ENCODE measurements around the gene NLRP6. TPM values are rescaled to one million over a fixed set of nuclear protein-coding genes. Genes with fewer than 3 reads are reported as not detected.
A peak's percentile ranks its signal among the peaks of the same experiment; 100 is the strongest.

NLRP6 gene
- total RNA-seq, 1 experiment from 2014 or later, result 0.55 TPM

DNA sequence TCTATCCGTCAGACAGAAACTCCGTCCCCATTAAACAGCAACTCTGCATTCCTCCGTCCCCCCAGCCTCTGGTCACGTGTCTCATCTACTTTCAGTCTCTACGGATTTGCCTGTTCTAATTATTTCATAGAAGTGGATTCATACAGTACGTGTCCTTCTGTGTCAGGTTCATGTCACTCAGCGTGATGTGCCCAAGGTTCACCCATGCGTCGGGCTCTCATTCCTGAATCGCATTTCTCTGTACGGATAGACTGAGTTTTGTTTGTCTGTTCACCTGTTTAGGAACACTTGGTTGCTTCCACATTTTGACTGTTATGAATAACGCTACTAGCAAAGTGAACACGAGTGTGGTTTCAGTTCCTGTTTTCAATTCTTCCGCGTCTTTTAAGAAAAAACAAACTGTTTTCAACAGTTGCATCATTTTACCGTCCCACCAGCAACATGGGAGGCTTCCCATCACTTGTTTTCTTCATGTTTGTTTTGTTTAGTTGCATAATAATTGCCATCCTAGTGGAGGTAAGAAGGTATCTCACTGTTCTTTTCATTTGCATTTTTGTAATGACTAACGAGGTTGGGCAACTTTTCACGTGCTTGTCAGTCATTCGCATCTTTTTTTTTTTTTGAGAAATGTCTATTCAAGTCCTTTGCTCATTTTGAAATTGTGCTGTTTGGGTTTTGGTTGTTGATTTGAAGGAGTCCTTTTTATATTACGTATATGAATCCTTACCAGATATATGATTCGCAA lies 8.9 kb upstream of the NLRP6 start:
- 0 out of 2 replicates have a peak overlapping the region, but pooled peaks have one; percentile 8 for H3K4me3 ChIP-seq (ENCODE audit: insufficient read depth, low read depth, low read length)
- no peaks in the 10 kb centered on the region for H3K36me3 ChIP-seq (replicated peaks; ENCODE audit: control insufficient read depth, insufficient read depth, low read length)
- peak; percentile 64 for DNase-seq
- no peaks in the 10 kb centered on the region for H3K27me3 ChIP-seq (ENCODE audit: control insufficient read depth, insufficient read depth, low read length)

DNA sequence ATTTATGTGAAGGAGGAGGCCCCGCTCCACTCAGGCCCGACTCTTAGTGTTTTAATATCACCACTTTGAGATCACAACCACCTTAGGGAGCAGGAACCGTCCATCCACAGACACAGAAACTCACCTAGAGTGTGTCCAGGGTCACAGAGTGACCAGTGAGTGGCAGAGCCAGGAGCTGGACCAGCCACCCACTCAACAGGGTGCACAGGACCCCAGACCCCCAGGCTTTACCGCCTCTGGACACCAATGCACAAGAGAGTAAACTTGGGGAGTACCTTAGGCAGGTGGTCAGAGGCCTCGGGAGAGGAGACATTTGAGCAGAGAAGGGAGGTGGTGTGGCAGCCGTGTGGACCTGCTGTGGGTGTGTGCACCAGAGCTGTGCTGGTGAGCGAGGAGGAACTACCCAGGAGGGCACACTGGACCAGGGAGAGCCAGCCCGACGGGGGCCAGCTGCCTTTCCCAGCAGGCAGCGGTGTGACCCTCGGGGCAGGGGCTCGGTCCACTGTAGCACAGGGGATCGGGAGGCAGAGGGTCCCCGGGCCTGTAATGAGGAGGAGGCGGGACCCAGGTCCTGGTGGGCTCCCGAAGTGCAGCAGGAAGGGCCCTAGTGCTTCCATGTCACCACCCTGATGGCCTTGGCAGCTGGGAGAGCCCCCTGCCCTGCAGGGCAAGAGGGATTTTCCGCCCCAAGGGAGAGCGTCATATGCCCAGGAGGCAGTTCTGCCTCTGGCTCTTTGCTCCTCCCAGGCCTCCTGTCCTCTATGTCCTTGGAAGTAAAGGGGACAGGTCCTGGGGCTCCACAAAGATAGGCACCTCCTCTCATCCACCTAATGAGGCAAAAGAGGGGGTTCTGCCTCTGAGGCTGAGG lies 7.5 kb upstream of the NLRP6 start:
- Histone ChIP-seq H3K27me3 (ENCODE audit: control insufficient read depth, insufficient read depth, low read length) (no peaks in the 10 kb centered on the region), H3K36me3 (replicated peaks; ENCODE audit: control insufficient read depth, insufficient read depth, low read length) (no peaks in the 10 kb centered on the region), H3K4me3 (ENCODE audit: insufficient read depth, low read depth, low read length) (no peak overlapping the region)
- DNase-seq, result peak; percentile 52

DNA sequence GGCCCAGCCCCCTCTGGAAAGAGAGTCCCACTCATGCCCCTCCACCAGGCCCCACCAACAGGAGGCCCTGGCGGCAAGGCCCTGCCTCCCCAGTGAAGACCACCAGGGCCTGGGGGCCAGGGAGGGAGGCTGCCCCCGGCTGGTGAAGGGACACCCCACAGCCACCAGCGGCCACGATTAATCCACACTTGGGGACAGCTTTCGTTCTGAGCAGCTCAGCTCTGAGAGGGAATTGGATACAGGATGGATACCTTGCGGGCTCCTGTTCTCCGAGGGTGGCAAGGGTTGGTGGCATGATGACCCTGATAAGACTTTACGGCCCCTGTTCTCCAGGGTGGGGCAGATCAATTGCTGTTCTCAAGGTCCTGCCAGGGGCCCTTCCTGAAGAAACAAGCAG lies 6.9 kb upstream of the NLRP6 start:
- Histone ChIP-seq H3K27me3 (ENCODE audit: control insufficient read depth, insufficient read depth, low read length) (no peaks in the 10 kb centered on the region), H3K4me3 (ENCODE audit: insufficient read depth, low read depth, low read length) (no peak overlapping the region), H3K36me3 (replicated peaks; ENCODE audit: control insufficient read depth, insufficient read depth, low read length) (no peaks in the 10 kb centered on the region)
- DNase-seq, result peak; percentile 47

DNA sequence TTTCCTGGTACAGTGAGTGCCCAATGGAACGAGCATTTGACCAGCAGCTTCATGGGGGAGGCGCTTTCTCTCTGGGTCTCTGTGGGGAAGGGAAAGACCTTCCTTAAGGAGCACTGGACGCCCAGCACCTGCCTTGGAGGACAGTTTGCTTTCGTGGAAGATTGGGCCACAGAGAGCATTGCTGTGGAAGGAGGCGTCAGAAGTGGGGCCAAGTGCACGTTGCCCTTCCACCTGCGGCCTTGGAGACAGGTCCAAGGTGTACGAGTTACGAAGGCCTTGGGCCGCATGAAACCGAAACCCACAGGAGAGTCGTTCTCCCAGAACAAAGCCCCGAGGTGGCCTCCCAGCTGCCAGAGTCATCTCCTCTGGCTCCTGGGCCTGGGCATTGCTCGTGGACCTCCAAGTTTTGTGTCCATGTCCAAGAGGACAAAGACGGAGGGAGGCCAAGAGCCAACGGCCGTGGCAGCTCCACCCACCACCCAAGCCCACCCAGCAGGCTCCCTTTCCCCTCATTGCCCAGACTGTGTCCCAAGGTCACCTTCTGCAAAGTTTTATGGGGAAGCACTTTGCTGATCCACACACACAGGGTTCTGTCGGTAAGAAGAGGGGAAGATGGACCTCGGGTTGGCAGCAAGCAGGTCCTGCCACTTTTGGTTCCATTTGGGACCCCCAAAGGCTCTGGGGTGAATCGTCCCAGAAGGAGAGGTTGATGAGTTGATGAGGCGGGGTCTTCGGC lies 5.8 kb upstream of the NLRP6 start:
- Histone ChIP-seq H3K27me3 (ENCODE audit: control insufficient read depth, insufficient read depth, low read length) (no peaks in the 10 kb centered on the region), H3K4me3 (ENCODE audit: insufficient read depth, low read depth, low read length) (no peak overlapping the region), H3K36me3 (replicated peaks; ENCODE audit: control insufficient read depth, insufficient read depth, low read length) (no peaks in the 10 kb centered on the region)
- DNase-seq, result peak; percentile 10

DNA sequence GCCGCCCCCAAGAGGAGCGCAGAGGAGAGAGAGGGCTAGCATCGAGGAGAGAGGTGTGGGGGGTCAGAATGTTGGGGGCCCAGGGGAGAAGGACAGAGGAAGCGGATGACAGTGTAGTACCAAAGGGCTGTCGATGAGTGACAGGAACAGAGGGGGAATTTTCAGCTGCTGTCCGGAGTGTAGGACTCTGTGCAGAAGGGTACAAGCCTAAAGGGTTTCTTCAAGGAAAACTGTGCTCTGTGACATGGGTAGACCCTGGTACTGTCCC lies 5.3 kb upstream of the NLRP6 start:
- no peaks in the 10 kb centered on the region for H3K27me3 ChIP-seq (ENCODE audit: control insufficient read depth, insufficient read depth, low read length)
- no peaks in the 10 kb centered on the region for H3K36me3 ChIP-seq (replicated peaks; ENCODE audit: control insufficient read depth, insufficient read depth, low read length)
- H3K4me3 ChIP-seq (ENCODE audit: insufficient read depth, low read depth, low read length), result no peak overlapping the region
- DNase-seq, result peak; percentile 14

DNA sequence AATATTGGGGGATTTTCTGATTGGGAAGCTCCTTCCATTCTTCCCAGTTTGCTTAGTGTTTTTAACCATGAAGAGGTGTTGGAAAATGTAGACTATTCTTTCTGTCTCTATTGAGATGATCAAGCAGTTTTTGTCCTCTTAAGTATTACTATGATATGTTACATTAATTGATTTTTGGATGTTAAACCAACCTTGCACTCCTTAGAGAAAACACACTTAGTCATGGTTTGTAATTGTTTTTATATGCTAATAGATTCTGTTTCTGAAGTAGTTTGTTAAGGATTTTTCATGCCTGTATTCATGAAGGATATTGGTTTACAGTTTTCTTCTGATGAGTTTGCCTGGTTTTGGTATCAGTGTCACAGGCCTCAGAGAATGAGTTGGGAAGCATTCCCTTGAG lies 2.0 kb upstream of the NLRP6 start:
- no peaks in the 10 kb centered on the region; the same call in 1 of the 2 replicates for H3K27me3 ChIP-seq (ENCODE audit: control insufficient read depth, insufficient read depth, low read length)
- no peaks in the 10 kb centered on the region for H3K36me3 ChIP-seq (replicated peaks; ENCODE audit: control insufficient read depth, insufficient read depth, low read length)
- DNase-seq, result no peak
- no peak overlapping the region for H3K4me3 ChIP-seq (ENCODE audit: insufficient read depth, low read depth, low read length)

DNA sequence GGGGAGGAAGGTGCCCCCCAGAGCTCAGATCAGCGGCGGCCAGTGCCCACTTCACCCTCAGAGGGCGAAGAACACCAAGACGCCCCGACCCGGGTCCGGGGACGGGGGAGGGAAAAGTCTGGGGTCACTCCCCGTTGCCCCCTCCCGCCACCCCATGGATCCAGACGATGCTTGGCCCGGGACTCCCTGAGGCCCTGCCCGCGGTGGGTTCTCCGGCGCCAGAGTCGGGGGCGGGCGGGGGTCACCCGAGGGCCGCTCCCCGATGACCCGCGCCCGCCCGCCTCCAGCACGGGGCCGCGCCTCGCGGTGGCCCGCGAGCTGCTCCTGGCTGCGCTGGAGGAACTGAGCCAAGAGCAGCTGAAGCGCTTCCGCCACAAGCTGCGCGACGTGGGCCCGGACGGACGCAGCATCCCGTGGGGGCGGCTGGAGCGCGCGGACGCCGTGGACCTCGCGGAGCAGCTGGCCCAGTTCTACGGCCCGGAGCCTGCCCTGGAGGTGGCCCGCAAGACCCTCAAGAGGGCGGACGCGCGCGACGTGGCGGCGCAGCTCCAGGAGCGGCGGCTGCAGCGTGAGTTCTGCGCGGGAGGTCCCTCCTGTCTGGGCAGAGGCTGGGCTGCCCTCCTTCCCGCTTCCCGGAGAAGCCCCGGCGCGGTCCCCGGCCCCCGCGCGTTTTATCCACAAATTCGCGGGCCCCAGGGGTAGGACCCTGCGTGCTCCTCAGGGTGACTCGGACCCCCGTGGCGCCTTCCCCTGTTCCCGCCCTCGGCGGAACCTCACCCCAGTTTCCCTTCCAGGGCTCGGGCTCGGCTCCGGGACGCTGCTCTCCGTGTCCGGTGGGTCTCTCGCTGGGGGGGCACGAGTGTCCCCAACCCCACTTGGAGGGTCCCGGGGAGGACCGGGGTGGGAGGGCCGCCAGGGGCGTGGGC lies 1.1 kb downstream of the NLRP6 start:
- peak; percentile 70 for DNase-seq
- no peaks in the 10 kb centered on the region; the same call in 1 of the 2 replicates for H3K27me3 ChIP-seq (ENCODE audit: control insufficient read depth, insufficient read depth, low read length)

DNA sequence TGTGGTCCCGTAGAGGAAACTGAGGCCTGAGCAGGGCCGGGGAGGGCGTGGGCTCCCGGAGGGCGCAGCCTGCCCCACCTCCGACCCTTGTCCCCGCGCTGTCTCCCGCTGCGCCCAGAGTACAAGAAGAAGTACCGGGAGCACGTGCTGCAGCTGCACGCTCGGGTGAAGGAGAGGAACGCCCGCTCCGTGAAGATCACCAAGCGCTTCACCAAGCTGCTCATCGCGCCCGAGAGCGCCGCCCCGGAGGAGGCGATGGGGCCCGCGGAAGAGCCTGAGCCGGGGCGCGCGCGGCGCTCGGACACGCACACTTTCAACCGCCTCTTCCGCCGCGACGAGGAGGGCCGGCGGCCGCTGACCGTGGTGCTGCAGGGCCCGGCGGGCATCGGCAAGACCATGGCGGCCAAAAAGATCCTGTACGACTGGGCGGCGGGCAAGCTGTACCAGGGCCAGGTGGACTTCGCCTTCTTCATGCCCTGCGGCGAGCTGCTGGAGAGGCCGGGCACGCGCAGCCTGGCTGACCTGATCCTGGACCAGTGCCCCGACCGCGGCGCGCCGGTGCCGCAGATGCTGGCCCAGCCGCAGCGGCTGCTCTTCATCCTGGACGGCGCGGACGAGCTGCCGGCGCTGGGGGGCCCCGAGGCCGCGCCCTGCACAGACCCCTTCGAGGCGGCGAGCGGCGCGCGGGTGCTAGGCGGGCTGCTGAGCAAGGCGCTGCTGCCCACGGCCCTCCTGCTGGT lies 1.9 kb downstream of the NLRP6 start:
- DNase-seq, result peak; percentile 65
- Histone ChIP-seq H3K4me3 (ENCODE audit: insufficient read depth, low read depth, low read length) (no peak overlapping the region), H3K27me3 (ENCODE audit: control insufficient read depth, insufficient read depth, low read length) (no peaks in the 10 kb centered on the region; the same call in 1 of the 2 replicates), H3K36me3 (replicated peaks; ENCODE audit: control insufficient read depth, insufficient read depth, low read length) (no peaks in the 10 kb centered on the region)

More for the DNA sequence above, 1.1 kb downstream of the NLRP6 start:
- no peaks in the 10 kb centered on the region for H3K36me3 ChIP-seq (replicated peaks; ENCODE audit: control insufficient read depth, insufficient read depth, low read length)
- H3K4me3 ChIP-seq (ENCODE audit: insufficient read depth, low read depth, low read length), result no peak overlapping the region

DNA sequence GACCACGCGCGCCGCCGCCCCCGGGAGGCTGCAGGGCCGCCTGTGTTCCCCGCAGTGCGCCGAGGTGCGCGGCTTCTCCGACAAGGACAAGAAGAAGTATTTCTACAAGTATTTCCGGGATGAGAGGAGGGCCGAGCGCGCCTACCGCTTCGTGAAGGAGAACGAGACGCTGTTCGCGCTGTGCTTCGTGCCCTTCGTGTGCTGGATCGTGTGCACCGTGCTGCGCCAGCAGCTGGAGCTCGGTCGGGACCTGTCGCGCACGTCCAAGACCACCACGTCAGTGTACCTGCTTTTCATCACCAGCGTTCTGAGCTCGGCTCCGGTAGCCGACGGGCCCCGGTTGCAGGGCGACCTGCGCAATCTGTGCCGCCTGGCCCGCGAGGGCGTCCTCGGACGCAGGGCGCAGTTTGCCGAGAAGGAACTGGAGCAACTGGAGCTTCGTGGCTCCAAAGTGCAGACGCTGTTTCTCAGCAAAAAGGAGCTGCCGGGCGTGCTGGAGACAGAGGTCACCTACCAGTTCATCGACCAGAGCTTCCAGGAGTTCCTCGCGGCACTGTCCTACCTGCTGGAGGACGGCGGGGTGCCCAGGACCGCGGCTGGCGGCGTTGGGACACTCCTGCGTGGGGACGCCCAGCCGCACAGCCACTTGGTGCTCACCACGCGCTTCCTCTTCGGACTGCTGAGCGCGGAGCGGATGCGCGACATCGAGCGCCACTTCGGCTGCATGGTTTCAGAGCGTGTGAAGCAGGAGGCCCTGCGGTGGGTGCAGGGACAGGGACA lies 2.7 kb downstream of the NLRP6 start:
- DNase-seq, result peak; percentile 56
- H3K36me3 ChIP-seq (replicated peaks; ENCODE audit: control insufficient read depth, insufficient read depth, low read length), result no peaks in the 10 kb centered on the region
- H3K4me3 ChIP-seq (ENCODE audit: insufficient read depth, low read depth, low read length), result no peak overlapping the region
- no peaks in the 10 kb centered on the region; the same call in 1 of the 2 replicates for H3K27me3 ChIP-seq (ENCODE audit: control insufficient read depth, insufficient read depth, low read length)

DNA sequence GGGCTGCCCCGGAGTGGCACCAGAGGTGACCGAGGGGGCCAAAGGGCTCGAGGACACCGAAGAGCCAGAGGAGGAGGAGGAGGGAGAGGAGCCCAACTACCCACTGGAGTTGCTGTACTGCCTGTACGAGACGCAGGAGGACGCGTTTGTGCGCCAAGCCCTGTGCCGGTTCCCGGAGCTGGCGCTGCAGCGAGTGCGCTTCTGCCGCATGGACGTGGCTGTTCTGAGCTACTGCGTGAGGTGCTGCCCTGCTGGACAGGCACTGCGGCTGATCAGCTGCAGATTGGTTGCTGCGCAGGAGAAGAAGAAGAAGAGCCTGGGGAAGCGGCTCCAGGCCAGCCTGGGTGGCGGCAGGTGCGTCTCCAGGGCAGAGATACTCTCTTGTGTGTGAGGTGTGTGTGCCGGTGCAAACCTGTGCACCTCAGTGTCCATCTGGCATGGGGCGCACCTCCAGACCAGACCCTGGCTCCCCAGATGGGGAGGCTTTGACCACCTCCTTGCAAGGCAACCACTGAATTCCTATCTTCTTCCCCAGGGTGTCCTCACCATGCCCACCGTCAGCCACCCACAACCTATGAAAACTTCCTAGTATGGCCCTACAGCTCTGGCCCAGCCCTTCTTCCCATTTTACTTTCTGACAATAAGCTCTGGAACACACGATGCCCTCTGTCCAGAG lies 3.4 kb downstream of the NLRP6 start:
- Histone ChIP-seq H3K27me3 (ENCODE audit: control insufficient read depth, insufficient read depth, low read length) (no peaks in the 10 kb centered on the region; the same call in 1 of the 2 replicates), H3K4me3 (ENCODE audit: insufficient read depth, low read depth, low read length) (no peak overlapping the region), H3K36me3 (replicated peaks; ENCODE audit: control insufficient read depth, insufficient read depth, low read length) (no peaks in the 10 kb centered on the region)
- DNase-seq, result no peak

DNA sequence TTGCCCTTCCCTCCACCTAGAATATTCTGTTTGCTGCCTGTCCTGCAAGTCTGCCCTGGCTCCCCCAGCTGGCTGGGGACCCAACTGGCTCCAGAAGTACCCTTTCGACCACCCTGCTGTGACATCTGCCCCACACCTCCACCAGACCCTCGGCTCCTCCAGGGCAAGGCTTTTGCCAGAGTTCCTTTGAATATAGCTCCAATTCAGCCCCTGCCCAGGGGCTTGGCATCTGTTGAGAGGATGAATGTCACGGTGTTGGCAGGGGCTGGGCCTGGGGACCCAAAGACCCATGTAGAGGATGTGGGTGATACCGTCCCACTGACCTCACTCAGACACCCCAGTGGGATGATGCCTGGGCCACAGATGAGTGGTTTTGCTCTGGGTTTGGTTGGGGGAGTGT lies 4.0 kb downstream of the NLRP6 start:
- DNase-seq, result no peak
- no peak overlapping the region for H3K4me3 ChIP-seq (ENCODE audit: insufficient read depth, low read depth, low read length)
- no peaks in the 10 kb centered on the region for H3K36me3 ChIP-seq (replicated peaks; ENCODE audit: control insufficient read depth, insufficient read depth, low read length)
- H3K27me3 ChIP-seq (ENCODE audit: control insufficient read depth, insufficient read depth, low read length), result no peaks in the 10 kb centered on the region; the same call in 1 of the 2 replicates

DNA sequence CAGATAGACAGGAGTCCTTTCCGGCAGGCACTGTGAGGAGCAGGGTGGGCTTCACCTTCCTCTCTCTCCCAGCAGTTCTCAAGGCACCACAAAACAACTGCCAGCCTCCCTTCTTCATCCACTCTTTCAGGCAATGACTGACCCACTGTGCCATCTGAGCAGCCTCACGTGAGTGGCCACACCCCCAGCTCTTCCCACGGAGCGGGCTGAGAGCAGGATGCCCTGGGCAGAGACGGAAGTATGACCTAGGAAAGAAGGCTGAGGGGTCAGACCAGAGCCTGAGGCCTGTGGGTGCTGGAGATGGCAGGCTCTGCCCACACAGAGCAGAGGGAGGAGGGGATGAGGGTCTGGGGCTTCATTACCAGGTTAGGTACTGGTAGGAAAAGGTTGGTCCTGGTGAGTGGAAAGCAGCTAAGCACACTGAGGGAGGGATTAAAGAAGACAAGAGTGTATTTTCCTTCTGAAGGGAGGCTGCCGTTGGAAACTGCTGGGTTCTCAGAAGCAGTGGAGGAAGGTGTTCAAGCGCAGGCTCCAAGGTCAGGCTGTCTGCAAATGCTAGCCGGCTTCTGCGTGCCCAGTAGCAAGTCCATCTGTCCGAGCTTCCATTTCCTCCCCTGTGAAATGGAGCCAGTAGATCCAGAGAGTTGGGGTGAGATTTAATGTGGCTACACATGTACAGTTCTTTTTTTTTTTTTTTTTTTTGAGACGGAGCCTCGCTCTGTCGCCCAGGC lies 4.6 kb downstream of the NLRP6 start:
- Histone ChIP-seq H3K27me3 (ENCODE audit: control insufficient read depth, insufficient read depth, low read length) (peaks cover 4% of the 10 kb centered on the region), H3K4me3 (ENCODE audit: insufficient read depth, low read depth, low read length) (no peak overlapping the region), H3K36me3 (replicated peaks; ENCODE audit: control insufficient read depth, insufficient read depth, low read length) (no peaks in the 10 kb centered on the region)
- no peak for DNase-seq

Data from H7 (cell line).